ENCODE results near the gene SMIM41. TPM values are rescaled to one million over a fixed set of nuclear protein-coding genes. Genes with fewer than 3 reads are reported as not detected.

The SMIM41 gene
- total RNA-seq, 1 donor, result under 0.01 TPM

- Histone ChIP-seq H3K27me3 (ENCODE audit: insufficient read depth, low read length) (no peaks in the 10 kb centered on the region), H3K4me1 (ENCODE audit: insufficient read depth, low read length) (peaks cover 14% of the 10 kb centered on the region), H4K20me1 (ENCODE audit: insufficient read depth, low read length) (peaks cover 8% of the 10 kb centered on the region), H3K9me3 (ENCODE audit: low read depth, low read length) (no peaks in the 10 kb centered on the region), H3K36me3 (ENCODE audit: insufficient read depth, low read length) (peaks cover 35% of the 10 kb centered on the region), H3K4me3 (ENCODE audit: insufficient read depth, low read length) (no peak overlapping the region), H3K27ac (ENCODE audit: low read depth, low read length) (no peak overlapping the region), H2AFZ (ENCODE audit: low read length) (no peak overlapping the region), H3K79me2 (ENCODE audit: insufficient read depth, low read length) (peaks cover 21% of the 10 kb centered on the region), H3K4me2 (ENCODE audit: insufficient read depth, low read length) (no peak overlapping the region)
- no peak for DNase-seq (ENCODE audit: insufficient read length, low spot score, missing footprints)
- no peak for TF ChIP-seq CTCF (IDR thresholded peaks at IDR 0.05; ENCODE audit: extremely low read depth, low read depth, low read length)
Observed at GRCh38 chr12:52055731-52056711, 23.5 kb upstream of the SMIM41 start.

DNA sequence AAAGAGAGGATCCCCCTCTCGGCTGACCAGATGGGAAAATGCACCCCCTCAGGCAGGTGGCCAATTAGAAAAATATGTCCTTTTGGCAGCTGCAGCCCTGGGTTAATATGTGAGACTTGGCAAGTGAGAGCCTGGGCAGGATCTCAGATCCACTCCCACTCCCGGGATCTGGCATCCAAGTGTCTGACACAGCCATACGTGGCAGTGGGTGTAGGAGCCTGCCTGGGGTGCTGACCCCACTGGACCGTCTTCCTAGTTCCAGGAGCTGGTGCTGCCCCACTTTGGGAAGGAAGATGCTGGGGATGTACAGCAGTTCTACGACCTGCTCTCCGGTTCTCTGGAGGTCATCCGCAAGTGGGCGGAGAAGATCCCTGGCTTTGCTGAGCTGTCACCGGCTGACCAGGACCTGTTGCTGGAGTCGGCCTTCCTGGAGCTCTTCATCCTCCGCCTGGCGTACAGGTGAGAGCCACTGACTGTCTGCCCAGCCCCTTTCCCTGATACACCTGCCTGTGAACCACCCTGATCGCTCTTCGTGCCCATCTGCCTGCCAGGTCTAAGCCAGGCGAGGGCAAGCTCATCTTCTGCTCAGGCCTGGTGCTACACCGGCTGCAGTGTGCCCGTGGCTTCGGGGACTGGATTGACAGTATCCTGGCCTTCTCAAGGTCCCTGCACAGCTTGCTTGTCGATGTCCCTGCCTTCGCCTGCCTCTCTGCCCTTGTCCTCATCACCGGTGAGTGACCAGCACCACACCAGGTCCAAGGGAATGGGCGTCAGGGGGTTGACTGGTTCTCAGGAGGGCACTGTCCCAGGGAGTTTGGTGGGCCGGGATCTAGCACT is 22.5 kb upstream of the SMIM41 start:
- H3K27me3 ChIP-seq (ENCODE audit: insufficient read depth, low read length), result no peaks in the 10 kb centered on the region
- TF ChIP-seq CTCF (IDR thresholded peaks at IDR 0.05; ENCODE audit: extremely low read depth, low read depth, low read length), result no peak
- peaks cover 35% of the 10 kb centered on the region for H3K36me3 ChIP-seq (ENCODE audit: insufficient read depth, low read length)
- H3K9me3 ChIP-seq (ENCODE audit: low read depth, low read length), result no peaks in the 10 kb centered on the region
- H3K4me1 ChIP-seq (ENCODE audit: insufficient read depth, low read length), result peaks cover 7% of the 10 kb centered on the region
- no peak overlapping the region for H3K27ac ChIP-seq (ENCODE audit: low read depth, low read length)
- DNase-seq (ENCODE audit: insufficient read length, low spot score, missing footprints), result peak; percentile 92
- H4K20me1 ChIP-seq (ENCODE audit: insufficient read depth, low read length), result peaks cover 8% of the 10 kb centered on the region
- peaks cover 14% of the 10 kb centered on the region for H3K79me2 ChIP-seq (ENCODE audit: insufficient read depth, low read length)
- H3K4me3 ChIP-seq (ENCODE audit: insufficient read depth, low read length), result no peak overlapping the region
- H2AFZ ChIP-seq (ENCODE audit: low read length), result no peak overlapping the region
- no peak overlapping the region for H3K4me2 ChIP-seq (ENCODE audit: insufficient read depth, low read length)

- Histone ChIP-seq H3K4me2 (ENCODE audit: insufficient read depth, low read length) (no peak overlapping the region), H3K36me3 (ENCODE audit: insufficient read depth, low read length) (peaks cover 35% of the 10 kb centered on the region), H2AFZ (ENCODE audit: low read length) (no peak overlapping the region), H3K79me2 (ENCODE audit: insufficient read depth, low read length) (peaks cover 5% of the 10 kb centered on the region), H3K9me3 (ENCODE audit: low read depth, low read length) (no peaks in the 10 kb centered on the region), H3K27me3 (ENCODE audit: insufficient read depth, low read length) (no peaks in the 10 kb centered on the region), H3K27ac (ENCODE audit: low read depth, low read length) (no peak overlapping the region), H4K20me1 (ENCODE audit: insufficient read depth, low read length) (peaks cover 2% of the 10 kb centered on the region), H3K4me1 (ENCODE audit: insufficient read depth, low read length) (no peaks in the 10 kb centered on the region), H3K4me3 (ENCODE audit: insufficient read depth, low read length) (no peak overlapping the region)
- DNase-seq (ENCODE audit: insufficient read length, low spot score, missing footprints), result no peak
- no peak for TF ChIP-seq CTCF (IDR thresholded peaks at IDR 0.05; ENCODE audit: extremely low read depth, low read depth, low read length)
Observed at GRCh38 chr12:52057638-52058576, 21.6 kb upstream of the SMIM41 start.

Data from osteoblast (primary cell).